Measurements from ENCODE around the gene FBXW12. TPM values are rescaled to one million over a fixed set of nuclear protein-coding genes. Genes with fewer than 3 reads are reported as not detected.
A peak's percentile ranks its signal among the peaks of the same experiment; 100 is the strongest.

FBXW12 gene
- total RNA-seq, 1 experiment from 2014 or later = not detected

DNA sequence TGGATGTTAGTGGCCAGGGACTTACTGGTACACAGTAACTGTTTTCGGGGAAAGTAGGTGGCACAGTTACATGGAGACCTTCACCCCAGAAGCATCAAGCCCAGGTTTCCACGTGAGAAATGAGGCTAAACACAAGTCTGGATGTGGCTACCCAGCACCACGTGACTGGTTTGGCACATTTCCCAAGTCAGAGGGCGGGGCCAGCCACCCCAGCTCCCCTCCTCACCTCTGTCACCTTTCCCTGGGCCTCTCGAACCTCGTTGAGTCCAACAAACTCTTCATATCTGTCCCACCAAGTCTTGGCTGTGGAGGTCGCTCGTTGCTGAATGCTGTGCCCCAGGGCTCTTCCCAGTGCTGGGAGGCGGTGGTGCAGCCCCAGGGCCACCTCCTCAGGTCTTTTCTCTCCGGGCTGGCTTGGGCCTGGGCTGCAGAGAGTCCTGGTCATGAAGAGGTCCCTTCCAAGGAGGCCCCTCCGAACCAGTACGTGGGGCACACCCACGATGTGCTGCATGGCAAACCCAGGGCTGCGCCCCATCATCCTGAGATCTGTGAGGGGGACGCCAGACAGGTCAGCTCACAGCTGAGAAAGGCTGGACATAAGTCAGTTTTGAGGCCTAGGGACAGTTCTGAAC is 62.7 kb downstream of the FBXW12 start:
- DNase-seq (ENCODE audit: low read depth) = no peak

DNA sequence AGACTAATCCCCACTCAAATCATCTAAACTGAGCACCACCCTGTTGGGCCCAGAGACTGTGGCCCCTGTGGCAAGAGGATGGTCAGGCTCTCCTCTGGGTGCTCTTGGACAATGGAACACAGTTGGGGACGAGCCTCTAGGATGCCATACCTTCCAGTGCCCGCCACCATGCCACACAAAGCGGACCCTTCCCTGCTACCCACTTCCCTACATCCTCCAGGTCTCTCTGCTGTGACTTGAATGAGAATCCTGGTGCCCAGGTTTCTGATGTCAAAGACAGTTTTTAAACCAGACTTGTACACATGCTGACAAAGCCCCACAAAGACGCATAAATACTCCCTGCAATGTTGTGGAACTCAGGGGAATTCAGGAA is 63.2 kb downstream of the FBXW12 start:
- DNase-seq (ENCODE audit: low read depth) = no peak

- peak; percentile 72 for DNase-seq (ENCODE audit: low read depth)
These were observed 63.9 kb downstream of the FBXW12 start for GRCh38 chr3:48435774-48436476.

GRCh38 chr3:48436477-48436787 is 64.4 kb downstream of the FBXW12 start:
- no peak for DNase-seq (ENCODE audit: low read depth)

DNA sequence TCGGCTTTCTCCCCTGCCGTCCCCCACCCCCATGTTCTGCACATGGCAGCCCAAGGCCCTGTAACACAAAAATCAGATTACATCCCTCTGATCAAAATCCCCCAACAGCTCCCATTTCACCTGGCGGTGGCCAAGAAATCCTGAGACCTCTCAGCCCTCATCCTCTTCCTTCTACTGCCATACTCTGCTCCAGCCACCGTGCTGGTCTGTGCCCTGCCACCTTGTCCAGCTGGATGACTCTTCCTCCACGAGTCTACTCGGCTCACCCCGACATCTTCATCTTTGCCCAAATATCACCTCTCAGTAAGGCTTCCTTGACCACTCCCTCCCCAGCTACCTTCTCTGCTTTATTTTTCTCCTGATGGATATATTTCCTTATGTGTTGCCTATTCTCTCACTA is 64.8 kb downstream of the FBXW12 start:
- no peak for DNase-seq (ENCODE audit: low read depth)

DNA sequence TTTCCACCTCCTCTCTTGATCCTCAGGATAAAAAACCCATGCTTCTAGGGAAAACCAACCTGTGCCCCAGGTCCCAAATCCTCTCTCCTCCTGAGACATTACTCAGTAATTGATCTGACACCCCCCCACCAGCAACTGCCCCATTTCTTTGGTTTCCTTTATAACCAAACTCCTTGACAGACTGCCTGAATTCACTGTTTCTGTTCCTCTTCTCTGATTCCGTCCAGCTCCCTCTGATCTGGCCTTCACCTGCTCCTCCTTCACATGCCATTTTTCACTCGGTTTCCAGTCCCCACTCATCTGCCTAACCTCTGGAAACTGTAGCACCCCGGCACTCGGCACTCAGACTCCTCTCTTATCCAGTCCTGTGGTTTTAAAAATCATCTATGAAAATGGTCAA is 65.8 kb downstream of the FBXW12 start:
- no peak for DNase-seq (ENCODE audit: low read depth)

- peak; percentile 93 for DNase-seq (ENCODE audit: low read depth)
These were observed 68.0 kb downstream of the FBXW12 start, which contains the start of the genes CCDC51 and TMA7 for GRCh38 chr3:48439820-48440589. Gene CCDC51, minus strand, starts transcription at chr3:48440119. Its CDS starts 4,991 bp downstream, at chr3:48435128. Gene TMA7, plus strand, starts transcription at chr3:48440257. Its CDS starts 40 bp downstream, at chr3:48440297.

- DNase-seq (ENCODE audit: low read depth) = no peak
These were observed 68.6 kb downstream of the FBXW12 start for GRCh38 chr3:48440590-48440958.

GRCh38 chr3:48441940-48442339 is 69.9 kb downstream of the FBXW12 start:
- DNase-seq (ENCODE audit: low read depth) = no peak

Other genes with a start within 250 kb of the FBXW12 start
- gene CDC25A, start 183.8 kb upstream of the FBXW12 start, total RNA-seq (2014; rRNA removed) = 21.8 and 34.2 TPM in 2 replicates
- not detected in 2 replicates for gene CAMP, start 148.7 kb upstream of the FBXW12 start, total RNA-seq (2014; rRNA removed)
- gene ZNF589, start 131.1 kb upstream of the FBXW12 start, total RNA-seq (2014; rRNA removed) = 3.0 and 3.2 TPM in 2 replicates
- 23.7 and 25.4 TPM in 2 replicates for gene NME6, start 70.9 kb upstream of the FBXW12 start, total RNA-seq (2014; rRNA removed)
- not detected in 2 replicates for gene SPINK8, start 38.6 kb upstream of the FBXW12 start, total RNA-seq (2014; rRNA removed)
- gene PLXNB1, start 57.9 kb downstream of the FBXW12 start, total RNA-seq (2014; rRNA removed) = 21.5 and 23.4 TPM in 2 replicates
- 28.8 and 29.8 TPM in 2 replicates for gene CCDC51, start 67.9 kb downstream of the FBXW12 start, total RNA-seq (2014; rRNA removed)
- gene TMA7, start 68.0 kb downstream of the FBXW12 start, total RNA-seq (2014; rRNA removed) = 312 and 406 TPM in 2 replicates
- gene ATRIP, start 74.5 kb downstream of the FBXW12 start, total RNA-seq (2014; rRNA removed) = 13.9 and 14.1 TPM in 2 replicates
- 192 and 227 TPM in 2 replicates for gene SHISA5, start 132.0 kb downstream of the FBXW12 start, total RNA-seq (2014; rRNA removed)
- 22.1 and 22.6 TPM in 2 replicates for gene PFKFB4, start 184.6 kb downstream of the FBXW12 start, total RNA-seq (2014; rRNA removed)
- gene UCN2, start 191.6 kb downstream of the FBXW12 start, total RNA-seq (2014; rRNA removed) = 1.7 and 1.8 TPM in 2 replicates
- 12.7 and 14.2 TPM in 2 replicates for gene COL7A1, start 223.1 kb downstream of the FBXW12 start, total RNA-seq (2014; rRNA removed)
- 368 and 384 TPM in 2 replicates for gene UQCRC1, start 237.4 kb downstream of the FBXW12 start, total RNA-seq (2014; rRNA removed)
- not detected in 2 replicates for gene TMEM89, start 249.6 kb downstream of the FBXW12 start, total RNA-seq (2014; rRNA removed)